ENCODE measurements around the gene EWSR1.
"Not testable (repeated sequence)": the region's sequence is repeated elsewhere in the genome, so short reads cannot be mapped to it uniquely, and the experiment has no call there.

Gene EWSR1

DNA sequence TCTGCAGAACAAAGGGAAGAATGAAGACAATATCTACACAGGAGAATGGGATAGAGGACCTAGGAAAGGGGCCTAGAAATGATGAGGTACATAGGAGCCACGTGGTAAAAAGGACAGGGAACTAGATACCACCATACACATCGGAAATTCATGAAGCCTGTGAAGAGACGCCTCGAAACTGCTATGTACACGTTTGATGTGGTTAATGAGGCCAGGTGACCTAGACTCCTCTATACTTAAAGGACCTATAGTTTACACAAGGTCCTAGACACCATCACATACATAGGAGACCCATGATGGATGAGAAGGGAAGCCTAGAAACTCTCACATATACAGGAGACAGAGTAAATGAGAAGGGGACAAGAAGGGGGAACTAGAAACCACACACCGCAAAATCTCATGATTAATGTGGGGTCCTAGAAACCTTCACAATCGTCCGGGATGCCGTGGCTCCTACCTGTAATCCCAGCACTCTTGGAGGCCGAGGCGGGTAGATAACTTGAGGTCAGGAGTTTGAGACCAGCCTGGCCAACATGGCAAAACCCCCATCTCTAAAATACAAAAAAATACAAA lies 24.1 kb upstream of the EWSR1 start:
- no peak for DNase-seq (ENCODE audit: low spot score)
- in situ Hi-C loops (cut with MboI; ENCODE audit: low pct_unique_long_range_greater_than_20kb, low sequenced_read_pairs, unreplicated experiment) = loop anchor here (25.0 kb wide), 1 partner anchor 207 kb away; no protein-coding TSS in a partner anchor

DNA sequence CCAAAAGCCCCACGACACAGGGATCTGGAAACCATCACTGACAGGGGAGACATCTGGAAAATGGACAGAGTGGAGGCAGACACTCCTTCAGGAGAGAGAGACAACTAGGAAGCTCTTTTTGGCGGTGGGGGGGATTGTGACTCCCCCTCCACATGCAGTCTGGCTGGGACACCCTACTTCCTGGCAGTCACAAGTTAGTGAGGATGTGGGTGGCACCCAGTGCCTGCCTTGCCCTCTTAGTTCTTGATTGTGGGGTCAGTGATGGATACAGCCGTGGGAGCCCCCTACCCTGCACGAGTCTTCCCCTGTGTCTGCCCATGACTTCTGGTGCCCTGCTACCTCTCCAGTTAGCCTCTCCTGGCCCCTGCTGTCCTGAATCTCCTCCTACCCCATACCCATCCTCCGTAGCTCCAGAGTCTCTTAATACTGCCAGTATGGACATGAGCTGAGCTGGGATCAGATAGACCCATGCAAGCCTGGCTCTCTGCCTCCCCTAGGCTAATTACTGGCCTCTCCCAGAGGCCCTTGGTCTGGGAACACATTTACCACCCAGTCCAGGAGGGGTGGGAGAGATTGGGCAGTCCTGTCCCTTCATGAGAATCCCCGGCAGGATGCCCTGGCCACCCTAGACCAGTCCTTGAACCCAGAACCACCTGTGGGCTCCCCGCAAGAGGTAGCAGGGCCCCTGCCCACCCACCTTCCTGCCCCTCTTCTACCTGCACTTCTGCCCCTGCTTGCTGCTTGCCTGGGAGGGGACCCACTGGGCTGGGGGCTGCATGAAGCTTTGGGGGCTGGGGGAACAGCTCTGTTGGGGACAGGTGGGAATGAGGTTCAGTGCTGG lies 23.1 kb upstream of the EWSR1 start:
- no peak for DNase-seq (ENCODE audit: low spot score)
- in situ Hi-C loops (cut with MboI; ENCODE audit: low pct_unique_long_range_greater_than_20kb, low sequenced_read_pairs, unreplicated experiment) = loop anchor here (25.0 kb wide), 1 partner anchor 208 kb away; no protein-coding TSS in a partner anchor
- TF ChIP-seq, protein P1, sequence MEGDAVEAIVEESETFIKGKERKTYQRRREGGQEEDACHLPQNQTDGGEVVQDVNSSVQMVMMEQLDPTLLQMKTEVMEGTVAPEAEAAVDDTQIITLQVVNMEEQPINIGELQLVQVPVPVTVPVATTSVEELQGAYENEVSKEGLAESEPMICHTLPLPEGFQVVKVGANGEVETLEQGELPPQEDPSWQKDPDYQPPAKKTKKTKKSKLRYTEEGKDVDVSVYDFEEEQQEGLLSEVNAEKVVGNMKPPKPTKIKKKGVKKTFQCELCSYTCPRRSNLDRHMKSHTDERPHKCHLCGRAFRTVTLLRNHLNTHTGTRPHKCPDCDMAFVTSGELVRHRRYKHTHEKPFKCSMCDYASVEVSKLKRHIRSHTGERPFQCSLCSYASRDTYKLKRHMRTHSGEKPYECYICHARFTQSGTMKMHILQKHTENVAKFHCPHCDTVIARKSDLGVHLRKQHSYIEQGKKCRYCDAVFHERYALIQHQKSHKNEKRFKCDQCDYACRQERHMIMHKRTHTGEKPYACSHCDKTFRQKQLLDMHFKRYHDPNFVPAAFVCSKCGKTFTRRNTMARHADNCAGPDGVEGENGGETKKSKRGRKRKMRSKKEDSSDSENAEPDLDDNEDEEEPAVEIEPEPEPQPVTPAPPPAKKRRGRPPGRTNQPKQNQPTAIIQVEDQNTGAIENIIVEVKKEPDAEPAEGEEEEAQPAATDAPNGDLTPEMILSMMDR (IDR thresholded peaks at IDR 0.05; ENCODE audit: extremely low read depth, insufficient read depth, missing control alignments) = no peak

More for the DNA sequence above, 24.1 kb upstream of the EWSR1 start:
- TF ChIP-seq, protein P1 (IDR thresholded peaks at IDR 0.05; ENCODE audit: extremely low read depth, insufficient read depth, missing control alignments) = no peak

DNA sequence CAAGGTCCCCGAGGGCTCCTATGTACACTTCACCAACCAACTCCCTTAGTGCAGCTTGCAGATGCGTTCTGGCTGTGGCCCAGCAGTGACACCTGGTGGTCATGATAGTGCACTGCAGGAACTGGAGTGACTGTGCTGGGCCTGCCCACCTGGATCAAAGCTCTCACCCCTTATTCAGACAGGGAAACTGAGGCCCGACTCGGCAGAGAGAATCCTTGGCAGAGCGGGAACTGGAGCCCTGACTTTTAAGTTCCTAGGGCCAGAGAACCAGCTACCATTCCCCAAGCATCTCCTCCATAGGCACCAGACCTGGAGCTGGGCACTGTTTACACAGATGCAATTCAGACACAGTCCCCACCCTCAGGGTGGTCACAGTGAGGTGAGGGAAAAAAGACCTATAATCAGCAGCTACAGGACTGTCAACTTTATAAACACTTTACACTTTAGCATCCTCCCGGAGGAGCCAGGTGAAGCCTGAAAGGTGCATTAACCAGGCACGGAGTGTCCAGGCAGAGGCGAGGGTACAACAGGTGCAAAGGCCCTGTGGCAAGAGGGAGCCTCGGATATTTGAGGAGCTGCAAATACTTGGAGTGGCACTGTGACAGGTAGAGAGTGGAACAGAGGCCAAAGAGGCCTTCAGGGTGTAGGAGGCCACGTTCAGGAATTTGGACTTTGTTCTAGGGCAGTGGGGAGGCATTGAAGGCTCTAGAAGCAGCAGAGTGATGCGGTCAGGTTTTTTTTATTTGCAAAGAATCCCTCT lies 22.3 kb upstream of the EWSR1 start:
- in situ Hi-C loops (cut with MboI; ENCODE audit: low pct_unique_long_range_greater_than_20kb, low sequenced_read_pairs, unreplicated experiment) = loop anchor here (25.0 kb wide), 1 partner anchor 209 kb away; no protein-coding TSS in a partner anchor
- TF ChIP-seq, protein P1 (IDR thresholded peaks at IDR 0.05; ENCODE audit: extremely low read depth, insufficient read depth, missing control alignments) = peak; percentile 99
- DNase-seq (ENCODE audit: low spot score) = peak; percentile 85

DNA sequence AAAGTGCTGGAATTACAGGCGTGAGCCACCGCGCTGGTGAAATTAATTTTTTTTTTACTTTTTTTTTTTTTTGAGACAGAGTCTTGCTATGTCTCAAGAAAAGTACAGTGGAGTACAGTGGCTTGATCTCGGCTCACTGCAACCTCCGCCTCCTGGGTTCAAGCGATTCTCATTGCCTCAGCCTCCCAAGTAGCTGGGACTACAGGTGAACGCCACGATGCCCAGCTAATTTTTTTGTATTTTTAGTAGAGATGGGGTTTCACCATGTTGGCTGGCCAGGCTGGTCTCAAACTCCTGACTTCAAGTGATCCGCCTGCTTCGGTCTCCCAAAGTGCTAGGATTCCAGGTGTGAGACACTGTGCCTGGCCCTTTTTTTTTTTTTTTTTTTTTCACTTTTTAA lies 20.2 kb upstream of the EWSR1 start:
- in situ Hi-C loops (cut with MboI; ENCODE audit: low pct_unique_long_range_greater_than_20kb, low sequenced_read_pairs, unreplicated experiment) = loop anchor here (25.0 kb wide), 1 partner anchor 211 kb away; no protein-coding TSS in a partner anchor
- DNase-seq (ENCODE audit: low spot score) = not testable (repeated sequence)

DNA sequence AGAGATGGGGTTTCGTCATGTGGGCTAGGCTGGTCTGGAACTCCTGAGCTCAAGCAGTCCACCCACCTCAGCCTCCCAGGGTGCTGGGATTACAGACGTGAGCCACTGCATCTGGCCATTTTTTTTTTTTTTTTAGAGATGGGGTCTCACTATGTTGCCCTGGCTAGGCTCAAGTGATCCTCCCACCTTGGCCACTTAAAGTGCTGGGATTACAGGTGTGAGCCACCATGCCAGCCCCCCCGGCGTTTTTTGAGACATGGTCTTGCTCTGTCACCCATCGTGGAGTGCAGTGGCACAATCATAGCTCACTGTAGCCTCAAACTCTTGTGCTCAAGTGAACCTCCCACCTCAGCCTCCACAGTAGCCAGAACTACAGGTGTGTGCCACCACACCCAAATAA lies 16.8 kb upstream of the EWSR1 start:
- in situ Hi-C loops (cut with MboI; ENCODE audit: low pct_unique_long_range_greater_than_20kb, low sequenced_read_pairs, unreplicated experiment) = no loop called here
- DNase-seq (ENCODE audit: low spot score) = no peak
- TF ChIP-seq, protein P1 (IDR thresholded peaks at IDR 0.05; ENCODE audit: extremely low read depth, insufficient read depth, missing control alignments) = no peak

DNA sequence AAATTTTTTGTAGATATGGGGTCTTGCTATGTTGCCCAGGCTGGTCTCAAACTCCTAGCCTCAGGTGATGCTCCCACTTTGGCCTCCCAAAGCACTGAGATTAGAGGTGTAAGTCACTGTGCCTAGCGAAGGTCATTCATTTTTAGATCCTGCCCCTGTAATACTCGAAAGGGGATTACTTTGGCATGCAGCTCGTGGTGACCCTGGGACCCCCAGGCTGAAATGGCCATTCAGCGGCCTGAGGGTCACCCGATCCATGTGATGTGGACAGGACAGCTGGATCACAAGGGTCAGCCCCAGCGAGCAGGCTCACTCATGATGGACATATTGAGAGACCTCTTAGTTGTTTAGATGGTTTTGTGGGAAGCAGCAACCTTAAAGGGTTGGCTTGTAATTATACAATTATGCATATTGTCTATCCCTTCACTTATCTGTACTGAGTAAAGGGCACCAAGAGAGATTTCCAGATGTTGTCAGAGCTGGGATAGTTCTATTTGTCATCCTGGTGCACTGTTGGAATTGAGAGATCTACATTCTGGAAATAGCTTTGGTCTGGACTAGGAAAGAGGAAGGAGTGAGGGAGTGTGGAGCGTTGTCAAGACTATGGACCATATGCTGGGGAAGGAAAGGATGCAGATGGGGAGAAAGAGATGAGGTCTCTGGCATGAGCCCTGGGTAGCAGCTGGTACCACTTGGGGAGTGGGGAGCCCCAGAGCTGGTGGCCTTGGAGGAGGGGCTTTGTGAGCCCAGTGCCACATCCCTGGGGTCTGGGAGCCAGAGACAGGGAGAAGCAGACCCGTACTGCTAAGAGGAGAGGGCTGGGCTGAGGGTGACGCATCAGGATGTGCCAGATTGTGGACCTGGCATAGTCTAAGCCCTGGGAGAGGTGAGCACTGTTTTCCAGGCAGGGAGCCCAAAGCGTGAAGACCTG lies 15.8 kb upstream of the EWSR1 start:
- in situ Hi-C loops (cut with MboI; ENCODE audit: low pct_unique_long_range_greater_than_20kb, low sequenced_read_pairs, unreplicated experiment) = no loop called here
- TF ChIP-seq, protein P1 (IDR thresholded peaks at IDR 0.05; ENCODE audit: extremely low read depth, insufficient read depth, missing control alignments) = no peak
- no peak for DNase-seq (ENCODE audit: low spot score)

Data from GM13977 (cell line).